Suppressor macrophage (primary cell): ENCODE data around the gene SEMA3G.

ENCODE experiments used
- DNase-seq, 4 experiments: peaks; one replicate each; pipeline ENCODE4 v3.0.0-alpha.2; 2020 to 2022

Gene SEMA3G

DNA sequence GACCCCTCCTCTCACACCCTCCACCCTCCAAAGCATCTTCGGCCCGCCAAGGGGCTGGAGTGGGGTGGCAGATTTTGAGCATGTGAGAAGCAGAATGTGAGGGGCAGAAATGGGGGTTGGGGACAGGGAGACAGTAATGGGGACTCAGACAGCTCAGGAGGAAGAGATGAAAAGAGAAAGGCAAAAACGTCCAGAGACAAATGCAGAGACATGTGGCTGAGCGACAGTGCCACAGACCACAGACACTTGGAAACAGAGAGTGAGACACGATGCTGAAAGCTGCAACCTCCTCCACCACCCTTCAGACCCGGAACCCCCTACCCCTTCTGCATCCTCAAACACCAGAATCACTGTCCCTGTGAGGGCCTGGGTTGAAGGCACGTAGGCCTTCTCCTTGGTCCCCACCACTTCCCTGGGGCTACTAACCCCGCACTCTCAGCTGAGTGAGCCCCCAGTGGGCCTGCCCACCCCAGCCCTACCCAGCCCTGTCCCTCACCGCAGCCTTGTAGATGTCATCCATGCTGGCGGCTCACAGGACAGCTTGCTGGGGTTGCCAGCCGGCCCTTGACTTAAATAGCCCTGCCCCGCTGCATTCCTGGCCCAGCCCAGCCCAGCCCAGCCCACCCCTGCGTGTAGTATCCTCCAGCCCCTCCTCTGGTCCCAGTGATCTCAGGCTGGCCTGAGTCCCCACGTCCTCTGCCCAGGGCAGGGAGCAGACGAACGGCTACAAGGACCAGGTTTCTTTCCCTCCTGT, 8.8 kb upstream of the SEMA3G start, which contains the start of gene TNNC1:
Gene TNNC1 (minus strand): TSS at position 546 of the 754 bp plus-strand sequence. CDS start 26 bp downstream, at position 520.
- no peak for DNase-seq

DNA sequence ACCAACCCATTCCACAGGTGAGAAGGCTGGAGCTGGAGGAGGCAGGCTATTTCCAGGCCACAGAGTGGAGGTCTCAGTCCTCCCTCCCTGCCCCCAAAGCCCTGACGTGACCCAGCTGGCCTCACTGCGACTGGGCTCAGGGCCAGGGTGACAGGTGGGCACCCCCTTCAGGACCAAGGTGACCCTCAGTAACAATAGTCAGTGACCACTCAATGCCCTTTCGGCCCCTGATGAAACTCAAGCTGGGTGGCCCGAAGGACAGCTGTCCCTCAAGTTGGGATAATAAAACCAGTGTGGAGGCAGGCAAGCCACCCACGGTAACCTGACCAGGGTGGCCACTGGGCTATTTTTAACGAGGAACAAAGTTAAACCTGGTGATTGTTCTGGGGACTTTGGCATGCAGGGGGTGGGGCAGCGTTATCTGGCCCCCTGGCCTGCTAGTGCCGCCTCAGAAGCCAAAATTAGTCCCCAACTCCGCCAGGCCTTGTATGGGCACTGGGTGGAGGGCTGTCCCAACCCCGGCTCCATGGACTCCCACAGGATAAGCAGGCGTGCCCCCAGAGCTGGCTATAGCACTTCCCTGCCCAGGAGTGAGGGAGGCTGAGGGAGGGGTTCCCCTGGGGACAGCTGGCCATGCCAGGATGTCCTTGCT, 7.8 kb upstream of the SEMA3G start:
- DNase-seq: no peak

DNA sequence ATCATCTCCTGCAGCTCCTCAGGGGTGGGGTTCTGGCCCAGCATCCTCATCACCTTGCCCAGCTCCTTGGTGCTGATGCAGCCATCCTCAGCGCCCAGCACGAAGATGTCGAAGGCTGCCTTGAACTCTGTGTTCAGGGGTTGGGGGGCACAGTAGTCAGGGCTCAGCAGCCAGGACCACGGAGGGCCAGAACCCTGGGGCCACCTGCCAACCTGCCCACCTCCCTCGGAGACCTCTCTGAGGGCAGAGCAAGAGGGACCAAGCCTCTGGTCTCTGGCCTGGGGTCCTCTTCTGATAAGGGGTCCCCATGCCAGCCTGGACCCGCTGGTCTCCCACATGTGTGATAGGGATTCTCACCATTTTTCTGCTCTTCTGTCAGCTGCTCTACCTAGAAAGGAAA, 7.2 kb upstream of the SEMA3G start:
- no peak for DNase-seq

DNA sequence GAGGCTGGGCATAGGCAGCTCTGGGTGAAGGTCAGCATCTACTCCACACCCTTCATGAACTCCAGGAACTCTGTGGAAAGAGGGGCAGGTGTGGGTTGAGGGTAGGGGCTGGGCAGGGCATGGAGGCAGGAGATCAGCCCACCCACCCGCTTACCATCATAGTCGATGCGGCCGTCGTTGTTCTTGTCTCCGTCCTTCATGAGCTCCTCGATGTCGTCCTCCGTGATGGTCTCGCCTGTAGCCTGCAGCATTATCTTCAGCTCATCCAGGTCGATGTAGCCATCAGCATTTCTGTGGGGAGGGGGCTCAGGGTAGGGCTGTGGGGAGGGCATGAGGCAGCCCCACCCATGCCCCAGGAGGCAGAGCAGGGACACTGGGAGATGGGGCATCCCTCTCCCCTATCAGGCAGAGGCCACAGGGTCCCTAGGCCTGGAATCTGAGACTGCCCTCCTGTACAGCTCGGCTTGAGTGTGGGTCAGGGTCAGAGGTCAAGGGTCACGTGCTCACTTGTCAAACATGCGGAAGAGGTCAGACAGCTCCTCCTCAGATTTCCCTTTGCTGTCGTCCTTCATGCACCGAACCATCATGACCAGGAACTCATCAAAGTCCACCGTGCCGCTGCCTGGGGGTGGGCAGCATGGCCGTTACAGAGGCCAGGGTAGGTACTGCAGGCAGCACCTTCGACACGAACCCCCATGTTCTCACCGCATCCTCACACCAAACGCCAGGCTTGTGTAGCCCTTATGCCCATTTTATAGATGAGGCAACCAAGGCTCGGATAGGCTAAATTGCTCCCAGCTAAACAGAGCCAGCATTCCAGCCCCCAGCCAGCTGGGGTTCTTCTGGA, 6.6 kb upstream of the SEMA3G start:
- DNase-seq: no peak

DNA sequence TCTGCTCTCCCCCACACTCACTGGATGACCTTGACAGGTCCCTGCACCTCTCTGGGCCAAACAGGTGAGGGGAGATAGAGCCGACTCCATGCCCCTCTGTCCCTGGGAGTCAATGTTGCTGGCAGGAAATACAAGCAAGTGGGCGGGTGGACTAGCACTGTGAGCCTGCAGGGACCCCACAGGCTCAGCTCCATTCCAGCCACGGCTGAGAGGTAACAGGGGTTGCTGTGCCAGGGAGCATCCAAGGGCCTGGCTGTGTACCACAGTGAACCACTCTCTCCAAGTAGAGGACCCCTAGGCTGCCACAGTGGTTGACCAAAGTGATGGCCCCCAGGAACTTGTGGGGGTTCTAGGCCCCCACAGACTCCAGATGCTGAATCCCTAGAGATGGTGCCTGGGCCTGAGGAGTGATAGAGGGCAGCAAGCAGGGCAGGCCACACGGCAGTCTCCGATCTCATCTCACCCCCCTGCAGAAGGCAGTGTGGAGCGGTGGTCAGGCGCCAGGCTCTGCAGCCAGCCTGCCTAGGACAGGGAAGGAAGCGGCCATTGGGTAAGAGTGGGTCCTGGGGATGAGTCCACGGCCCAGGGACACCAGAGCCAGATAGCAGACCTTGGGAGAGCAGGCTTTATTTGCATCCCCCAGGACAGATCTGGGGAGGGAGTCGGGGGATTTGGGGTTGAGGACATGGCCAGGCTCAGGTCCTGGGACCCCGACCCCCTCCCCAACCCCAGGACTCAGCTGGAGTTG, 5.8 kb upstream of the SEMA3G start:
- DNase-seq: no peak

DNA sequence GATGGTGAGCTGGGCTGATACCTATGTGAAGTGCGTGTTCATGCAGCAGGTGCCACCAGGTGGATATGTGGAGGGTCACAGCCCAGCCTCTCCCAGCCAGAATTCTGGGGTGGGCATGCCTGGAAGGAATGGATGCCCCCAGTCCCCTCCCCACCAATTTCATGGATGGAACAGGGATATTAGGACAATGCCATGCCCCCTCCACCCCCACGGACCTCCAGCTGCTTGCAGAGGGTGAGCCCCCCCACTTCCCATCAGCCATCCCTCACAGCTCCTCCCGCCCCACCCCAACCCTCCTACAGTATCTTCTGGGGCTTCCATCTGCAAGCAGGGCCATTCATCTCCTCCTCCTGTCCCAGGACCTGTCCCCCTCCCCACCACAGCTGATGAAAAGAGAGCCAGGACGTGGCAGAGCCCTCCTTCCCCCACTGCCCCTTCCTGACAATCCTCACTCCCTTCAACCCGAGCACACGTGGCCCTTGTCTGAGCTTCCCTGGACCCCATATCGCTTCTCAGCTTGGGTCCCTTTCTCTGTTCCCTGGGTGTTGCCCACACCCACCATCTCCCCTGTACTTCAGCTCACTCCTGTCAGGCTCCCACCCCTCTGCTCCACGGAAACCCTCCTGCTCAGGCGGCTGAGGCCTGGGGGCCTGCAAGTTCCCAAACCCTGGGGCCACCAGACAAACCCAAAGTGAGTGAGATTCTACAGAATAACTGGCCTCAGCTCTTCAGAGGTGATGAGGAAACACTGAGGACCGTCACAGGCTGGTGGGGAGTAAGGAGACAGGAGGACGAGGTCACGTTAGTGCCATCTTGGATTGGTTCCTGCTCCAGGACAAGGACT, 2.8 kb upstream of the SEMA3G start:
- no peak for DNase-seq

DNA sequence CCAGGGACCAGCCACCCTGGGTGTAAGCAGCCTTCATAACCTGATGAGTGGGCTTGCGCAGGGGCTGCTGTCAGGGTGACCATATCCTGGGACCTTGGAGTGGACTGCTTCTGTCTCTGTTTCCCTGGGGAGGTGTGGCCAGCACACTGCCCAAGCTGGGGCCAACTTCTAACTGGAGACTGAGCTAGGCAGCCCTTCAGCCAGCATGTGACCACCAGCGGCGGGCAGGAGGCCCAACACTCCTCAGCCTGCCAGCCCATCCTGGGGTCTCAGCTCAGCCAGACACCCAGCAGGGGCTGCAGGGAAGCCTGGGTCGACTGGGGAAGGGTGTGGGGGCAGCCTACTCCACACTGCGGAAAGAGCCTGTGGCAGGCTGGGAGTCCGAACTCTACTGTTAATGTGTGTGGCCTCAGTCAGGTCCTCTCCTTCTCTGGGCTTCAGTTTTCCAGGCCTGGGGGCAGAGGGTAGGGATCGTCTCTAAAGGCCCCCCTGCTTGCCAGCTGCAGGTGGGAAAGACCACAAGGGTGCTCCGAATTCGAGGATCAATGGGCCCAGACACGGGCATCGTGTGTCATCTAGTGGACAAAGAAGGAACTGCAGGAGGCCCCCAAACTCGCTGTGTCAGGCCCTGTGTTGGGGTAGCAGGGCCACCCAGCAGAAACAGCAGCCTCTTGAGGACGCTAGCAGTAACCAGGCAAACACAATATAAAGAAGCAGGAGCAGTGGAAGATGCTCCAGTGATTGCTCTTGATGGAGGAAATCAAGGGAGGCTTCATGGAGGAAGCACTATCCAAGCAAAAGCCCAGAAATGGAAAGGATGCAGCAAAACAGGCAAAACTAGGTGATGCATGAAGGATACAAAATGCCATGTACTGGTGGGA, 2.0 kb upstream of the SEMA3G start:
- DNase-seq: peak; percentile 74 to 89 (median 84)

DNA sequence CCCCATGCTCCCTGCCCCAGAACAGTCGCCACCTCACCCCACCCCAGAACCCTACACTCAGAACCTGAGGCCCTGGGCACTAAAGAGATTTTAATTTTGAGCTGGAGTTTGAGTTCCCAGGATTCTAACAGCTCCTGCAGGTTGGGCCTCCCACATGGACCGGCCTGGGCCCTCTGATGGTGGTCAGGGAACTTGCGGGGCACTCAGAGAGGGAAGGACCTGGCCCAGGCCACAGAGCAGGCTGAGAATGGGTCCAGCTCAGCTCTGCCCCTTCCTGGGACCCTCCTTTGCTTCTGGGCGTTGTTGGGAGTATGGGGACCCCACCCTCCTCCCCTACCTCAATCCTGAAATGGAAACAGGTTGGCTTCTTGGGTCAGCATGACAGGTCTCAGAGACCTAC, 1.1 kb upstream of the SEMA3G start:
- no peak for DNase-seq

DNA sequence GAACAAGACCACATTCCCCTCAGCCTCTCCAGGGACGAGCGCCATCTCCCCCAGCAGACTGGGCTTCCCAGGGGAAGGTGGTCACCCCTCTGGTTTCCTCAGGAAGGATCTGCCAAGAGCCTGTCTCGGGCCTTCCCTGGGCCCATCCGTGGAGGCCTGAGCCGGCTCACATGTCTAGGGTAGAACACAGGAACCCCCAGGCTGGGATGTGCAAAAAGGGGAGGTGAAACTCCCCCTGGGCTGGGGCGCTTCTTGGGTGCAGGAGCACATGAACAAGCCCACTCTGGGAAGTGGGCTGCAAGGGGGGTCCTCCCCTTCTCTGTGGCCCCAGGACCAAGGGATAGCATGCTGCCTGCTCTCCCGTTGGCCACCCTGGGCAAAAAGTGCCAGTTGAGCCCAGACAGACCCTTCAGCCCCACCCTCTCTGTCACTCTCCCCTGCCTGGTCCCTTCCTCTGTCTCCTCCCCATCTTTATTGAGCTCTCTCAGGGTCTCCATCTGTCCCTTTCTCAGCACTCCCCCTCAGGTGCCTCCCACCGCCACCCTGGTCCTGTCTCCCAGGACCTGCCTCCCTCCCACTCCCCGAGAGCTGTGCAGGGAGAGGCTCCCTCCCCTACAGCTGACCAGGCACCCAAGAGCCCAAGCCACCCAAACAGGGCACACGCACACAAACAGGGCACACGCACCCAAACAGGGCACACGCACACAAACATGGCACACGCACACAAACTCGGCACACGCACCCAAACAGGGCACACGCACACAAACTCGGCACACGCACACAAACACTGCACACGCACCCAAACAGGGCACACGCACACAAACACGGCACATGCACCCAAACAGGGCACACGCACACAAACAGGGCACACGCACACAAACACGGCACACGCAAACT, 864 bp downstream of the SEMA3G start:
- DNase-seq: no peak

DNA sequence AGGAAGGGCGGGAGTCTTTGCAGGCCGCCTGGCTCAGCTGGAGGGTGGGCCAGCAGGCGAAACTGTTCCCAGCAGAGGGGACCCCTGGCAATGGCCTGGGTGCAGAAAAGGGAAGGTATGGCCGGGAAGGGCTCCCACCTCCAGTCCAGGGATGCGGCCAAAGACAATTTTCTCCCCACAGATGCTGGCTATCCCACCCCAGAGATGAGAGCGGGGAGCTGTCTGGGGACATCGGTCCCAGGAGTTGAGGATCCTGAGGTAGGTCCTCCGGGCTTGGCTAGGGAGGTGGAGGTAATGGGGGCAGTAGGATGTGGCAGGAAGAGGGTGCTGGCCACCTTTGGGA, 1.7 kb downstream of the SEMA3G start:
- DNase-seq: no peak

DNA sequence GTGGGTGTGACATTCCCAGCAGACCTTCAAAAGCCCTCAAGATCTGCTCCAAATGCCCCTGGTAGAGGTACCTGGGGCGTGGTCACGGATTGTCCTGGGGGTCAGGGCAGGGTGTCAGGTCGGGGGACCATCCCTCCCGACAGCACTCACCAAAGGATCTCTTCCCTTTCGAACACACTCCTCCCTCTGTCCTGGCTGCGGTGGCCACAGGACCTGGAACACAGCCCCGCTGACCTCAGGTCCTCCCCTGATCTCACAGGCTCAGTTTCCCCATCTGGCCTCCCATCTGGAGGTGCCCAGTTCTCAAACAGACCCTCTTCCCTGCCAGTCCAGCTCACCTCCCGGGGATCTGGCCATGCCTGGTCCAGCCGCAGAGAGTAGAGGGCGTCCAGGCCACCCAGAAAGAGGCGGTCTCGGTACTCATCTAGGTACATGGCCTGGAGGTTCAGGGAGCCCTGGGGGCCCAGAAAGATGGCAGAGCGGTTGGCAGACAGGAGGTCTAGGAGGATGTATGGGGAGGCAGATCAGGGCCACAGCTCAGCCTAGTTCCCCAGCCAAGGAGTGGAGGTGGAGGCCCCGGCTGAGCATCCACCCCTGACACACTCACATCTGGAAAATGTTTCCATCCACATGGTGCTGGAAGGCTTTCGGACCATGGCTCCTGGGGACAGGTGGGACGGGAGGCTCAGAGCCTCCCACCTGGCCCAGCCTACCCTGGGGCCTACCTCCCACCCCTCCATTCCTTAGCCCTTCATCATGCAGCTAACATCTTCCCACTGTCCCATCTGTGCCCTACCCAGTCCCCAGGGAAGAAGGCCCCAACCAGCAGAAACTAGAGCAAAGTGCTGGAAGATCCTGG, 2.3 kb downstream of the SEMA3G start:
- DNase-seq: no peak

DNA sequence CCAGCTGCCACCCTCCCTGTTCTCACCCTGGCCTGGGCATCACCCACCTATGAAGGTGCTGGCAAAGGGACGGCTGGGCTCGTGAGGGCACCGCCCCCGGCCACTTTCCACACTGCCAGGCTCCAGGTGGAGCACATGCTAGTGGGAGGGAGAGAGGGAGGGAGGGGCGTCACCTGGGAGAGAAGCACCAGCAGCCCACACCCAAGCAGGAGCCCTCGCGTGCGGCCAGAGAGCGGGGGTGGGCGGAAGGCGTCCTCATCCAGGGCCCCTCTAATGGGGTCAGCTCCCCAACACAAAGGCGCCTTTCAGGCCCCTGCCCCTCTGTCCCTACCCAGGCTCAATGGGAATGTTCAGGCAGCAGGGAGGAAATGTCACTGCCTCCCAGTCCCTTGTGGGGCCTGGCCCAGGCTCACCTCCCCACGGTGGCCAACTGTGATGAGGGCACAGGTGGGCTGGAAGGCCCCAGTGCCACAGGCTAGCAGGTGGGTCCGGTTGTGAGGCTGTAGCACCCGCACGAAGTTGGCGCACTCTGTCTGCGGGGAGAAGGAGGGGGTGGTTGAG, 3.1 kb downstream of the SEMA3G start:
- DNase-seq: no peak

DNA sequence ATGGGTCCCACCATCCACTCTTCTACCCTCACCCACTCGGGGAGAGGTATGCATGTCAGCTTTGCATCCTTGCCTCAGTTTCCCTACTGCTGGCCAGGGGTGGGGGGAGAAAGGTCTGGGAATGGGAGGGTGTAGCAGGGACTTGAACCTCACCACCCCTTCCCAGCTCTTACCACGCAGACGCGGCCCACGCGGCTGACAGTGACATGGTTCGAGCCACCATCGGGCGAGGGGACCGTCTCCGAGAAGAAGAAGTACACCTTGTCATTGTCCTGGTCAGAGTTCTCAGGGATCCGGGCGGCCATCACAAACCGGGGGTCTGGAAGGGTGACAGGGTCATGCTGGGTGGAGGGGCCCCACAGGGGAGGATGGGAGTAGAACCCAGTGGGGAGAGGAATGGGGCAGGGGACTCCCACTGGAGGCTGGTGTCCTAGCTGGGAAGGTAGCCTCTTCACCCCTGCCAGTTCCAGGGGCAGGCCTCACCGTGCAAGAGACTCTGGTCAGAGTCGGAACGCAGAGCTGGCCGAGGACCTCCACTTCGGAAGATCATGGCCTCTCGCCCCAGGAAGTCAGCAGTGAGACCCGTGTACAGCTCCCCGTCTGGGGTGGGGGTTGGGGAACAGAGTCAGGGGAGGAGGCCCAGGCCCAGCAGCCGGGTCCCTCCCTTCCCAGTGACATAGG, 3.7 kb downstream of the SEMA3G start:
- DNase-seq: no peak

DNA sequence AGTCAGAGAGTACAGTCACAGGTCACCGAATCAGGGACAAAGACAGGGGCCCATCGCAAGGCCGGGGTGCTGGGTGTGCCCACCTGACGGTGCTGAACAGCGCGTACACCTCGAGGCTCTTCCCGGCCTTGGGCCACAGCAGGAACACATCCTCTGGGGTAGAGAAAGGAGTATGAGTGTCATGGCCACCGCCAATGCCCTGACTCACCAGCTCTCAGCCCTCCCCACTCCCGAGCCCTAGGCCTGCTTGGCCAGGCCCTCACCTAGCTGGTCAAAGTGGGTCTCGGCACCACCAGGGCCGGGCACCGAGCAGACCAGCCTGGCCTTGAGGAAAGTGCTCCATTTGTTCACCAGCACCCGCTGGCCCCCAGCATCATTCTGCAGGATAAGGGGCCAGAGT, 4.2 kb downstream of the SEMA3G start:
- no peak for DNase-seq

DNA sequence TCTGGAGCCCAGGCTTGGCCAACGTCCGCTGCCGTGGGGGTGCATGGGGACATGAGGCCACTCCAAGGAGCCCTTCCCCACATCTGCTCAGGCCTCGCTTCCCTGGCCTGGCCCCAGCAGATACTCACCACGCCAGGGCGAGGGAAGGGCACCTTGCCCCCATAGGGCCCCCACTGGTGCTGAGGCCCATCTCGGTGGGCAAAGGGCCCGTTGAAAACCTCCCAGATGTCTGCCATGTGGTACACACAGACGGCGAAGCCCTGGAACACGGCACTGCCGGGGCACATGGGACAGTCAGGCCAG, 4.7 kb downstream of the SEMA3G start:
- DNase-seq: no peak

DNA sequence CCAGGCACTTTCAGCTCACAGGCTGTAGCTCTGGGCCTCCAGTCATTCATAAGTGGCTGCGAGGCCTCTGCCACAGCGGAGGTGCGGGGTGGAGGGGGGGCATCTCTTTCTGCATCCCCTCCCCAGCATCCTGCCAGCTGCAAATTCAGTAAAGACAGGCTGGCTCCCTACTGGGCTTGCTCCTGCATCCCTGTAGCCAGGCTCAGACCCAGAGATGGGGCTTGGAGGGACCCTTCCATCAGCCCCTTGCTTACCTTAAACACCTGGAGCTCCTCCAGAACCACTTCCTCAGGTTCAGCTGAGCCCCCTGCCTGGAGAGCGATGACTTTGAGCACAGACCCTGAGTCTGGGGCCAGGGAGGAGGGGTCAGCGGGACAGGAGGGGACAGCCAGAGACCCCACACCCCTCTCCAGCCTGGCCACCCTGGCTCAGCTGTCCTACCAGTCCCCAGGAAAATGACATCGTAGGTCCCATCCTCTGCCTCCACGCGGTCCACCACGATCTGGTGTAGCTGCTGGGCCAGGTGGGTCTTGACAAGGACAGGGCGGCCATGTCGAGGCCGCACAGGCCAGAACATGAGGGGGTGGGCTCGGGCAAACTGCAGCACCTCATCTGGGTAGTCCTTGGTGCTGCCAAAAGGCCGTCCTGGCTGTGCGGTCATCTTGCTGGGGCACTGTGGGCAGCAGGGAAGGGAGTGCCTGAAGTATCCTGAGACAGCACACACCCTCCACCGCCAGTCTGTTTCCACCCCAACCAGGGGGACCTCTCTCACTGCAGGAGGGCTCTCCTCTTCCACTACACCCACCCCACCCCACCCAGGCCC, 5.3 kb downstream of the SEMA3G start:
- no peak for DNase-seq
